OCI-LY7 (cell line): ENCODE measurements around the gene TRMT10C.
"Not testable (repeated sequence)": the region's sequence is repeated elsewhere in the genome, so short reads cannot be mapped to it uniquely, and the experiment has no call there.

Experiments used
- CTCF ChIP-seq: fragments of 200-600 bp; sonication (generic); conservative IDR thresholded peaks from 2 replicates; pipeline ENCODE4 v1.5.1; 2014; ENCODE audit warnings: mild to moderate bottlenecking, antibody characterized with exemption, low read length, moderate library complexity, mixed read lengths
- EZH2phosphoT487 ChIP-seq: fragments of 200-600 bp; sonication (generic); IDR thresholded peaks from 2 replicates; pipeline ENCODE4 v1.6.1; 2018; ENCODE audit warnings: low read depth, borderline replicate concordance, mild to moderate bottlenecking, mixed run types, antibody characterized with exemption, low read length, moderate library complexity, mixed read lengths

GRCh38 chr3:101605398-101605797 is 43.7 kb downstream of the TRMT10C start:
- not testable (repeated sequence) for TF ChIP-seq CTCF, EZH2phosphoT487
